HepG2 (cell line): ENCODE results near the gene NUAK1. TPM values are rescaled to one million over a fixed set of nuclear protein-coding genes. Genes with fewer than 3 reads are reported as not detected.

ENCODE experiments used
- MXD1 ChIP-seq: sonication (generic); formaldehyde crosslinking; IDR thresholded peaks from 2 replicates; pipeline ENCODE4 v1.4.0; 2020; ENCODE audit warnings: mild to moderate bottlenecking, missing genetic modification reagents
- NFIC ChIP-seq: IDR thresholded peaks from 2 replicates; pipeline ENCODE4 v1.6.1; 2012; ENCODE audit warnings: mild to moderate bottlenecking, low read length, inconsistent platforms
- PCBP2 ChIP-seq: fragments of 200-400 bp; formaldehyde crosslinking; optimal IDR thresholded peaks from 2 replicates; pipeline ENCODE3; 2018; ENCODE audit warnings: low read length, low read depth; ENCODE audit not compliant: poor library complexity, severe bottlenecking
- RARA ChIP-seq: IDR thresholded peaks from 2 replicates; pipeline ENCODE4 v1.6.1; 2016; ENCODE audit warnings: missing genetic modification reagents, missing compliant biosample characterization
- SALL1 ChIP-seq: sonication (generic); formaldehyde crosslinking; IDR thresholded peaks from 2 replicates; pipeline ENCODE4 v1.8.0; 2022; ENCODE audit warnings: mild to moderate bottlenecking, missing genetic modification reagents
- SIN3B ChIP-seq: fragments of 150-350 bp; IDR thresholded peaks from 2 replicates; pipeline ENCODE4 v1.6.1; 2014; ENCODE audit warnings: low read length
- SOX5 ChIP-seq: IDR thresholded peaks from 2 replicates; pipeline ENCODE4 v1.6.1; 2016; ENCODE audit warnings: borderline replicate concordance
- SP1 ChIP-seq, 2 experiments: fragments of 450-650 bp in 1 of 2; sonication (generic) in 1 of 2; formaldehyde crosslinking in 1 of 2; IDR thresholded peaks; 2 replicates each; pipeline versions ENCODE4 v1.4.0 to v1.6.1; 2016 to 2020; ENCODE audit warnings: missing genetic modification reagents in 1 of 2
- SRY ChIP-seq: sonication (generic); formaldehyde crosslinking; IDR thresholded peaks from 2 replicates; pipeline ENCODE4 v1.8.0; 2022; ENCODE audit warnings: mild to moderate bottlenecking, missing genetic modification reagents
- ZC3H4 ChIP-seq: sonication (generic); formaldehyde crosslinking; IDR thresholded peaks from 2 replicates; pipeline ENCODE4 v1.4.0; 2020; ENCODE audit warnings: missing genetic modification reagents, borderline replicate concordance
- ZFP36L2 ChIP-seq: sonication (generic); formaldehyde crosslinking; IDR thresholded peaks from 2 replicates; pipeline ENCODE4 v1.4.0; 2020; ENCODE audit warnings: missing genetic modification reagents
- ZNF547 ChIP-seq: sonication (generic); formaldehyde crosslinking; IDR thresholded peaks from 2 replicates; pipeline ENCODE4 v1.5.1; 2020; ENCODE audit warnings: mild to moderate bottlenecking, missing genetic modification reagents
- ZNF615 ChIP-seq: sonication (generic); formaldehyde crosslinking; IDR thresholded peaks from 2 replicates; pipeline ENCODE4 v1.5.0; 2020; ENCODE audit warnings: mild to moderate bottlenecking, missing genetic modification reagents, borderline replicate concordance
- ZNF691 ChIP-seq: sonication (generic); formaldehyde crosslinking; IDR thresholded peaks from 2 replicates; pipeline ENCODE4 v1.4.0; 2020; ENCODE audit warnings: missing genetic modification reagents, low read depth, mild to moderate bottlenecking, borderline replicate concordance
- ZSCAN12 ChIP-seq: sonication (generic); formaldehyde crosslinking; IDR thresholded peaks from 2 replicates; pipeline ENCODE4 v1.9.0; 2021; ENCODE audit warnings: mild to moderate bottlenecking, missing genetic modification reagents
- polyA plus RNA-seq, 8 experiments: library from polyadenylated mRNA; depleted of rRNA in 3 of 8; stranded (reverse) in 7 of 8; unstranded in 1 of 8; fragments of >200 nt; fragmentation: Illumina TruSeq in 4 of 8; extraction: Trizol in 4 of 8; gene quantifications; 2 replicates each; pipeline versions ENCODE4 v1.2.1 to v1.2.3, GENCODE V29; 2011 to 2016; ENCODE audit warnings: low read depth in 4 of 8, missing spikeins in 1 of 8, mixed read lengths in 1 of 8; ENCODE audit not compliant: insufficient read depth in 1 of 8
- total RNA-seq, 5 experiments: library from RNA; depleted of rRNA; stranded (reverse); fragments of >200 nt; fragmentation: Illumina TruSeq; extraction: Trizol; gene quantifications; 2 replicates each; pipeline ENCODE4 v1.2.3, GENCODE V29; 2016; ENCODE audit warnings: low read depth in 1 of 5
- TF ChIP-seq, protein P1 (sequence below): sonication (generic); formaldehyde crosslinking; conservative IDR thresholded peaks from 2 replicates; pipeline ENCODE4 v1.4.0; 2020; ENCODE audit warnings: missing genetic modification reagents
- TF ChIP-seq, protein P2 (sequence below): IDR thresholded peaks from 2 replicates; pipeline ENCODE4 v1.6.1; 2012; ENCODE audit warnings: low read depth, low read length, improper control_type of control experiment
- TF ChIP-seq, protein P3 (sequence below): sonication (generic); formaldehyde crosslinking; IDR thresholded peaks from 2 replicates; pipeline ENCODE4 v1.8.1; 2023; ENCODE audit warnings: missing genetic modification reagents, mild to moderate bottlenecking, borderline replicate concordance

Gene NUAK1
- total and polyA plus RNA-seq, 2 of the 13 experiments (the other 11 are each of a cell fraction or from before 2014, with no cell fraction given), result 1.7 to 1.9 TPM

DNA sequence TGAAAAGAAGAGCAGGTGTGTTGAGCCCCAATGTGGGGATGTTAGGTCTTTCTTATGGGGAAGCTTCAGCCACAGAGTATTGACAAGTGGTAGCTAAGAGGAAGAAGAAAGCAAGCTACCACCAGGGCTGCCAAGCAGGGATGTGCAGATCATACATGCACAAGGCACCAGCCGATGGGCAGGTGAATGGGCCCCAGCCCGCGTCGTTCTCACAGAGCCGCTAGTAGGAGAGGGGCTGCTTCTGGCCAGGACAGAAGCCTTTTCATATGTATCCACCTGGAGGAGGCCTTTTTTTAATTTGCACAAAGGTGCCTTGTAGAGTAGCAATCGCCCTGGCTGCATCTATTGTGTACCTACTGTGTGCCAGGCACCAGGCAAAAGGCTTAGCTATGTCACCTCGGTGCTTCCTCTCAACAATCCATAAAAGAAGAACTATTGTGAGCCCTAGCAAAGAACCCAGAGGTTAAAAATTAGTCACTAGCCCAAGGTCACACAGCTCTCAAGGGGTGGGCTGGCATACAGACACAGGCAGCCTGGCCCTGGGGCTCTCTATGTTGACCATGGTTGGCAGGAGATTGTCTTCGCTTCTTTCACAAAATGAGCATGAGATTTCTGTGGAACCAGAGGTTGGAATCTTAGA is 8.2 kb downstream of the NUAK1 start (continued):
- TF ChIP-seq, protein P1, sequence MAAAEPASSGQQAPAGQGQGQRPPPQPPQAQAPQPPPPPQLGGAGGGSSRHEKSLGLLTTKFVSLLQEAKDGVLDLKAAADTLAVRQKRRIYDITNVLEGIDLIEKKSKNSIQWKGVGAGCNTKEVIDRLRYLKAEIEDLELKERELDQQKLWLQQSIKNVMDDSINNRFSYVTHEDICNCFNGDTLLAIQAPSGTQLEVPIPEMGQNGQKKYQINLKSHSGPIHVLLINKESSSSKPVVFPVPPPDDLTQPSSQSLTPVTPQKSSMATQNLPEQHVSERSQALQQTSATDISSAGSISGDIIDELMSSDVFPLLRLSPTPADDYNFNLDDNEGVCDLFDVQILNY (CRISPR knock-in tag), result no peak
- TF ChIP-seq PCBP2 (no peak), SALL1 (CRISPR knock-in tag) (peak; percentile 25; the same call in 1 of the 2 replicates), SIN3B (no peak), SOX5 (CRISPR knock-in tag) (peak; percentile 29; the same call in 1 of the 2 replicates), MXD1 (CRISPR knock-in tag) (no peak), ZC3H4 (CRISPR knock-in tag) (no peak), SRY (no peak), ZNF547 (CRISPR knock-in tag) (no peak), ZFP36L2 (no peak), RARA (CRISPR knock-in tag) (peak; percentile 29), ZNF615 (CRISPR knock-in tag) (no peak), ZSCAN12 (CRISPR knock-in tag) (no peak), ZNF691 (CRISPR knock-in tag) (no peak), NFIC (no peak), SP1 (IDR thresholded peaks at IDR 0.05) (no peak), SP1 (CRISPR knock-in tag; IDR thresholded peaks at IDR 0.05) (no peak)
- TF ChIP-seq, protein P2, sequence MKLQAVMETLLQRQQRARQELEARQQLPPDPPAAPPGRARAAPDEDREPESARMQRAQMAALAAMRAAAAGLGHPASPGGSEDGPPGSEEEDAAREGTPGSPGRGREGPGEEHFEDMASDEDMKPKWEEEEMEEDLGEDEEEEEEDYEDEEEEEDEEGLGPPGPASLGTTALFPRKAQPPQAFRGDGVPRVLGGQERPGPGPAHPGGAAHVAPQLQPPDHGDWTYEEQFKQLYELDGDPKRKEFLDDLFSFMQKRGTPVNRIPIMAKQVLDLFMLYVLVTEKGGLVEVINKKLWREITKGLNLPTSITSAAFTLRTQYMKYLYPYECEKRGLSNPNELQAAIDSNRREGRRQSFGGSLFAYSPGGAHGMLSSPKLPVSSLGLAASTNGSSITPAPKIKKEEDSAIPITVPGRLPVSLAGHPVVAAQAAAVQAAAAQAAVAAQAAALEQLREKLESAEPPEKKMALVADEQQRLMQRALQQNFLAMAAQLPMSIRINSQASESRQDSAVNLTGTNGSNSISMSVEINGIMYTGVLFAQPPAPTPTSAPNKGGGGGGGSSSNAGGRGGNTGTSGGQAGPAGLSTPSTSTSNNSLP, result no peak
- TF ChIP-seq, protein P3, sequence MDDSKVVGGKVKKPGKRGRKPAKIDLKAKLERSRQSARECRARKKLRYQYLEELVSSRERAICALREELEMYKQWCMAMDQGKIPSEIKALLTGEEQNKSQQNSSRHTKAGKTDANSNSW (CRISPR knock-in tag), result no peak
